Left hindlimb (tissue), 1 donor: ENCODE results near the gene ADIPOR2.

Source experiments
- DNase-seq: peaks from one replicate; pipeline ENCODE4 v3.0.0-alpha.2; 2018

Gene ADIPOR2

GRCh38 chr12:1737652-1738286 lies 46.9 kb downstream of the ADIPOR2 start:
- no peak for DNase-seq

- DNase-seq: no peak
Measured at GRCh38 chr12:1738446-1738845, 47.6 kb downstream of the ADIPOR2 start.

GRCh38 chr12:1739368-1739767 lies 48.5 kb downstream of the ADIPOR2 start:
- DNase-seq: no peak

GRCh38 chr12:1740161-1740948 lies 49.5 kb downstream of the ADIPOR2 start:
- DNase-seq: no peak

- no peak for DNase-seq
Measured at GRCh38 chr12:1741154-1741949, 50.5 kb downstream of the ADIPOR2 start.

GRCh38 chr12:1744932-1745331 lies 54.1 kb downstream of the ADIPOR2 start:
- DNase-seq: no peak

- DNase-seq: no peak
Measured at GRCh38 chr12:1747609-1748008, 56.7 kb downstream of the ADIPOR2 start.

- no peak for DNase-seq
Measured at GRCh38 chr12:1749019-1749418, 58.1 kb downstream of the ADIPOR2 start.

- no peak for DNase-seq
Measured at GRCh38 chr12:1750300-1750699, 59.4 kb downstream of the ADIPOR2 start.

- no peak for DNase-seq
Measured at GRCh38 chr12:1758376-1758775, 67.5 kb downstream of the ADIPOR2 start.

- DNase-seq: no peak
Measured at GRCh38 chr12:1758887-1759286, 68.0 kb downstream of the ADIPOR2 start.

GRCh38 chr12:1760566-1761382 lies 69.9 kb downstream of the ADIPOR2 start:
- no peak for DNase-seq

- DNase-seq: no peak
Measured at GRCh38 chr12:1761857-1762256, 71.0 kb downstream of the ADIPOR2 start.

- DNase-seq: no peak
Measured at GRCh38 chr12:1763153-1763552, 72.3 kb downstream of the ADIPOR2 start.

GRCh38 chr12:1766110-1766509 lies 75.2 kb downstream of the ADIPOR2 start:
- DNase-seq: no peak

- no peak for DNase-seq
Measured at GRCh38 chr12:1767407-1768090, 76.7 kb downstream of the ADIPOR2 start.

GRCh38 chr12:1768615-1769014 lies 77.7 kb downstream of the ADIPOR2 start:
- no peak for DNase-seq

- DNase-seq: no peak
Measured at GRCh38 chr12:1769809-1770494, 79.1 kb downstream of the ADIPOR2 start.

GRCh38 chr12:1773937-1774655 lies 83.2 kb downstream of the ADIPOR2 start:
- no peak for DNase-seq

- DNase-seq: no peak
Measured at GRCh38 chr12:1776170-1776921, 85.5 kb downstream of the ADIPOR2 start.
